Endothelial cell of umbilical vein (primary cell): ENCODE measurements around the gene EID3. TPM values are rescaled to one million over a fixed set of nuclear protein-coding genes. Genes with fewer than 3 reads are reported as not detected.
A peak's percentile ranks its signal among the peaks of the same experiment; 100 is the strongest.

Experiments
- BruUV-seq: library from RNA; stranded (reverse); fragments of 400-500 nt; replicated peaks from 2 replicates; lab custom pipeline; 2021; lab: Mats Ljungman, UMichigan
- CTCF ChIA-PET: fragments of 300-600, 350-600 bp; sonication (Branson Sonifier 250); formaldehyde crosslinking; loops from one replicate; lab custom pipeline; 2021; ENCODE audit warnings: antibody characterized with exemption, inconsistent platforms; lab: Charles Lee
- POLR2A ChIA-PET: fragments of 300-600, 350-600 bp; sonication (Branson Sonifier 250); formaldehyde crosslinking; loops from one replicate; lab custom pipeline; 2021; ENCODE audit warnings: antibody characterized with exemption, inconsistent platforms; lab: Charles Lee
- DNase-seq: peaks from one replicate; pipeline ENCODE4 v3.0.0-alpha.2; 2011; ENCODE audit warnings: low read depth, low spot score
- FAIRE-seq: peaks from 2 replicates; lab custom pipeline; 2011; peaks lifted over from hg19 to GRCh38; lab: Jason Lieb, UNC
- H2AFZ ChIP-seq: 2 replicates; pipeline ENCODE4 v1.6.0; 2012; ENCODE audit warnings: low read depth, low read length, control low read depth, inconsistent platforms
- H3K27ac ChIP-seq: 2 replicates; pipeline ENCODE4 v1.5.1; 2011; ENCODE audit warnings: low read depth, mild to moderate bottlenecking, control low read depth, low read length, moderate library complexity; ENCODE audit not compliant: insufficient read depth
- H3K27me3 ChIP-seq, 2 experiments: 2 replicates each; pipeline versions ENCODE4 v1.6.0 to v1.6.1; 2011; ENCODE audit warnings: low read length in 2 of 2, mixed read lengths in 1 of 2; ENCODE audit not compliant: control insufficient read depth in 2 of 2, insufficient read depth in 2 of 2
- H3K36me3 ChIP-seq, 2 experiments: 2 replicates in 1 of 2; 3 replicates in 1 of 2; pipeline ENCODE4 v1.5.1; 2011; ENCODE audit warnings: low read length in 2 of 2, mild to moderate bottlenecking in 1 of 2, moderate library complexity in 1 of 2; ENCODE audit not compliant: control insufficient read depth in 2 of 2, insufficient read depth in 2 of 2; ENCODE audit errors: extremely low read depth in 1 of 2
- H3K4me1 ChIP-seq: 3 replicates; pipeline ENCODE4 v1.5.1; 2011; ENCODE audit warnings: mild to moderate bottlenecking, low read length; ENCODE audit not compliant: control insufficient read depth, insufficient read depth; ENCODE audit errors: extremely low read depth
- H3K4me2 ChIP-seq: 2 replicates; pipeline ENCODE4 v1.6.1; 2011; ENCODE audit warnings: low read length, control low read depth, mixed read lengths; ENCODE audit not compliant: insufficient read depth
- H3K4me3 ChIP-seq, 3 experiments: fragments of 200-600 bp in 1 of 3; sonication (generic), shearing (Covaris generic) in 1 of 3; replicated peaks in 1 of 3; 2 replicates each; pipeline ENCODE4 v1.5.1; 2011 to 2016; ENCODE audit warnings: control low read depth in 3 of 3, low read length in 3 of 3, mild to moderate bottlenecking in 2 of 3, inconsistent platforms in 1 of 3, low read depth in 1 of 3, moderate library complexity in 1 of 3; ENCODE audit not compliant: insufficient read depth in 1 of 3
- H3K79me2 ChIP-seq: 2 replicates; pipeline ENCODE4 v1.6.0; 2012; ENCODE audit warnings: low read length, inconsistent platforms; ENCODE audit not compliant: control insufficient read depth, insufficient read depth
- H3K9ac ChIP-seq: replicated peaks from 2 replicates; pipeline ENCODE3; 2011; ENCODE audit warnings: low read length, control low read depth; ENCODE audit not compliant: insufficient read depth; ENCODE audit errors: extremely low read depth
- H3K9me1 ChIP-seq: replicated peaks from 3 replicates; pipeline ENCODE4 v1.6.0; 2011; ENCODE audit warnings: mild to moderate bottlenecking, low read length; ENCODE audit not compliant: control insufficient read depth, insufficient read depth; ENCODE audit errors: extremely low read depth
- H3K9me3 ChIP-seq: replicated peaks from 2 replicates; pipeline ENCODE4 v1.5.1; 2012; ENCODE audit warnings: low read length, inconsistent platforms; ENCODE audit not compliant: control insufficient read depth, insufficient read depth
- H4K20me1 ChIP-seq: replicated peaks from 2 replicates; pipeline ENCODE3; 2011; ENCODE audit warnings: mild to moderate bottlenecking, low read length; ENCODE audit not compliant: control insufficient read depth, insufficient read depth; ENCODE audit errors: extremely low read depth
- FOS ChIP-seq: IDR thresholded peaks from 2 replicates; pipeline ENCODE4 v1.6.1; 2011; ENCODE audit warnings: mild to moderate bottlenecking, low read length, moderate library complexity, borderline replicate concordance; ENCODE audit not compliant: insufficient read depth
- GATA2 ChIP-seq: IDR thresholded peaks from 2 replicates; pipeline ENCODE4 v1.7.0; 2011; ENCODE audit warnings: low read depth, mild to moderate bottlenecking, moderate library complexity, mixed read lengths, low read length; ENCODE audit not compliant: insufficient read length, insufficient read depth
- POLR2AphosphoS5 ChIP-seq: IDR thresholded peaks from 2 replicates; pipeline ENCODE4 v1.6.1; 2012; ENCODE audit warnings: low read depth, mild to moderate bottlenecking, control low read depth, low read length, moderate library complexity; ENCODE audit not compliant: insufficient read depth
- dilution Hi-C: fragments of 300-500 bp; cut with MboI; formaldehyde crosslinking; loops from one replicate; pipeline ENCODE4 v1.15.0; 2019; ENCODE audit warnings: low sequenced_read_pairs; ENCODE audit not compliant: extremely low pct_ligation_motif_present
- intact Hi-C: fragments of 100-400 bp; cut with micrococcal nuclease; formaldehyde crosslinking; loops from one replicate; pipeline ENCODE4 v1.10.0; 2022
- polyA plus RNA-seq, 4 experiments: library from polyadenylated mRNA; depleted of rRNA in 3 of 4; stranded (reverse) in 3 of 4; unstranded in 1 of 4; fragments of >200 nt; gene quantifications; 2 replicates each; pipeline versions ENCODE4 v1.2.1 to v1.2.3, GENCODE V29; 2011 to 2012; ENCODE audit warnings: missing spikeins in 1 of 4
- total RNA-seq: library from RNA; stranded (reverse); gene quantifications from 2 replicates; pipeline ENCODE4 v1.2.3, GENCODE V29; 2021

The EID3 gene
- total and polyA plus RNA-seq, 2 donors (not counting 3 experiments of a cell fraction or from before 2014, with no cell fraction given): 1.5 to 14.5 TPM

DNA sequence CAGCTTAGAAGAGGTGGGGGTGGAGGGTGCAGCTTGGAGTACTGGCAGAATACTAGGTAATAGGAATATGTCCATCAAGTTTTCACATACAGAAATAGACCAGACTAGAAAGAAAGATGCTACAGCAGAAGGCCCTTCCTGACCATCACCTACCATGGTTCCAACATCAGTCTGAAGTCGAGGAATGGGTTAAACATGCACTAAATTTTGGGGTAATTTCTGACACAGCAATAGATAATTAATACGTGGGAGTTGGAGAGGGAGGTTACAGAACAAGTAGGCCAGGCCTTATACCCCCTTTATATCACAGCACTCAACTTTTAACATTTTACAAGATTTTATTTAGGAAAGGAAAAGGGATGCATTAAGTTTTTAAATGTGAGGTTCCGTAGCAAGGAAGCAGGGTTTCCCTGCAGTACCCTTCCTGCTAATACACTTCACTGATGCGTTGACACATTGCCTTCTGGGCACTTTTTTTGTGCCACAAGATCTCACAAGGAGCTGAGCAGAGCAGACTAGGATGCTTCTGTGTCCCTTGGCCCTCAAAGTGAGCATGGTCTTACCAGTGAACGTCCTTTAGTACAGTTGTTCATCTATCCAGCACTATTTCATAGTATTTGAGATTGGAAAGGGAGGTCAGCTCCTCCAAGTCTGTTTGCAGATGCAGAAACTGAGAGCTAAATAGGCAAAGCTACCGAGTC is 50.8 kb downstream of the EID3 start:
- TF ChIP-seq POLR2AphosphoS5 (peak; percentile 48), FOS (no peak), GATA2 (no peak)
- Histone ChIP-seq H3K9me1 (no peaks in the 10 kb centered on the region), H3K4me1 (no peaks in the 10 kb centered on the region), H2AFZ (no peak overlapping the region), H3K36me3 (peaks cover 16% of the 10 kb centered on the region in 2 experiments), H3K9me3 (no peaks in the 10 kb centered on the region), H3K27ac (no peak overlapping the region), H4K20me1 (peaks cover 3% of the 10 kb centered on the region), H3K27me3 (no peaks in the 10 kb centered on the region), H3K4me2 (no peak overlapping the region), H3K9ac (no peak overlapping the region), H3K79me2 (peaks cover 13% of the 10 kb centered on the region), H3K4me3 (no peak overlapping the region)
- BruUV-seq: no TSS peak
- FAIRE-seq (no peak), DNase-seq (no peak)
- dilution Hi-C loops: no loop called here
- CTCF ChIA-PET: no interaction called here
- intact Hi-C loops: no loop called here
- POLR2A ChIA-PET: no interaction called here

Other genes with a start within 250 kb of the EID3 start
- 13.4 and 15.6 TPM in 2 replicates for gene HCFC2, start 239.2 kb upstream of the EID3 start, total RNA-seq
- gene HCFC2, start 239.2 kb upstream of the EID3 start, polyA plus RNA-seq: 5.4 and 6.0 TPM in 2 replicates
- gene NFYB, start 165.5 kb upstream of the EID3 start, total RNA-seq: 18.9 and 23.3 TPM in 2 replicates
- gene NFYB, start 165.5 kb upstream of the EID3 start, polyA plus RNA-seq: 9.7 and 10.2 TPM in 2 replicates
- 465 and 566 TPM in 2 replicates for gene TXNRD1, start 88.0 kb upstream of the EID3 start, total RNA-seq
- 278 and 309 TPM in 2 replicates for gene TXNRD1, start 88.0 kb upstream of the EID3 start, polyA plus RNA-seq
- 20.9 and 24.2 TPM in 2 replicates for gene CHST11, start 153.2 kb downstream of the EID3 start, total RNA-seq
- 19.7 and 21.9 TPM in 2 replicates for gene CHST11, start 153.2 kb downstream of the EID3 start, polyA plus RNA-seq